Tibial artery (tissue), 4 donors: ENCODE measurements around the gene SSH3.

Source experiments
- DNase-seq, 2 donors: peaks; one replicate each; pipeline ENCODE4 v3.0.0-alpha.2; 2019
- H3K27ac ChIP-seq, 2 donors: fragments of 200-600 bp; sonication (generic) in 1 of 2; 1 replicate in 1 of 2; 2 replicates in 1 of 2; pipeline ENCODE4 v1.5.1; 2018 to 2019; ENCODE audit warnings: mild to moderate bottlenecking in 1 of 2
- H3K27me3 ChIP-seq, 2 donors: fragments of 200-600 bp; sonication (generic) in 1 of 2; one replicate each; pipeline versions ENCODE4 v1.5.1 to v1.6.0; 2016 to 2019
- H3K36me3 ChIP-seq, 3 donors: fragments of 200-600 bp; sonication (generic) in 2 of 3; one replicate each; pipeline ENCODE4 v1.5.1; 2016 to 2019; ENCODE audit warnings: mild to moderate bottlenecking in 2 of 3
- H3K4me1 ChIP-seq, 4 donors: fragments of 200-600 bp; sonication (generic) in 2 of 4; 1 replicate in 3 of 4; 2 replicates in 1 of 4; pipeline ENCODE4 v1.5.1; 2016 to 2019
- H3K4me3 ChIP-seq, 2 donors: fragments of 200-600 bp; sonication (generic) in 1 of 2; 1 replicate in 1 of 2; 2 replicates in 1 of 2; pipeline ENCODE4 v1.5.1; 2018 to 2019; ENCODE audit warnings: mild to moderate bottlenecking in 2 of 2
- H3K9me3 ChIP-seq, 3 donors: fragments of 200-600 bp; sonication (generic) in 1 of 3; one replicate each; pipeline ENCODE4 v1.5.1; 2016 to 2019
- CTCF ChIP-seq, 2 experiments: fragments of 200-600 bp in 1 of 2; fragments of 450-650 bp in 1 of 2; IDR thresholded peaks; one replicate each; pipeline ENCODE4 v1.5.1; 2017 to 2019; ENCODE audit warnings: antibody characterized with exemption in 2 of 2, mild to moderate bottlenecking in 1 of 2, moderate library complexity in 1 of 2
- intact Hi-C: fragments of 100-400 bp; cut with DNase I; formaldehyde crosslinking; loops from one replicate; pipeline ENCODE4 v1.15.0; 2023; ENCODE audit warnings: low total_unique reads

Gene SSH3

GRCh38 chr11:67337257-67337656 lies 33.9 kb downstream of the SSH3 start:
- H3K27ac ChIP-seq = no peak overlapping the region
- DNase-seq = no peak
- H3K27me3 ChIP-seq = no peaks in the 10 kb centered on the region
- intact Hi-C loops = no loop called here
- H3K4me1 ChIP-seq = no peaks in the 10 kb centered on the region
- no peak overlapping the region for H3K4me3 ChIP-seq
- no peaks in the 10 kb centered on the region for H3K9me3 ChIP-seq
- peaks cover 0 to 10% (median 0%) of the 10 kb centered on the region in 3 donors for H3K36me3 ChIP-seq
- TF ChIP-seq CTCF (IDR thresholded peaks at IDR 0.05) = no peak

GRCh38 chr11:67344264-67344663 lies 40.9 kb downstream of the SSH3 start:
- intact Hi-C loops = no loop called here
- Histone ChIP-seq H3K4me1 (peaks cover 0 to 11% (median 0%) of the 10 kb centered on the region in 4 donors), H3K27ac (no peak overlapping the region), H3K27me3 (no peaks in the 10 kb centered on the region), H3K9me3 (no peaks in the 10 kb centered on the region), H3K4me3 (no peak overlapping the region), H3K36me3 (peaks cover 0 to 5% (median 0%) of the 10 kb centered on the region in 3 donors)
- TF ChIP-seq CTCF (IDR thresholded peaks at IDR 0.05) = no peak
- no peak for DNase-seq

GRCh38 chr11:67345247-67345919 lies 42.1 kb downstream of the SSH3 start:
- Histone ChIP-seq H3K4me1 (peaks cover 0 to 16% (median 4%) of the 10 kb centered on the region in 4 donors), H3K9me3 (no peaks in the 10 kb centered on the region), H3K4me3 (no peak overlapping the region), H3K36me3 (peaks cover 0 to 5% (median 0%) of the 10 kb centered on the region in 3 donors), H3K27ac (no peak overlapping the region), H3K27me3 (no peaks in the 10 kb centered on the region)
- DNase-seq = peak in 1 of 2 donors; percentile 20
- intact Hi-C loops = no loop called here
- no peak for TF ChIP-seq CTCF (IDR thresholded peaks at IDR 0.05)

DNA sequence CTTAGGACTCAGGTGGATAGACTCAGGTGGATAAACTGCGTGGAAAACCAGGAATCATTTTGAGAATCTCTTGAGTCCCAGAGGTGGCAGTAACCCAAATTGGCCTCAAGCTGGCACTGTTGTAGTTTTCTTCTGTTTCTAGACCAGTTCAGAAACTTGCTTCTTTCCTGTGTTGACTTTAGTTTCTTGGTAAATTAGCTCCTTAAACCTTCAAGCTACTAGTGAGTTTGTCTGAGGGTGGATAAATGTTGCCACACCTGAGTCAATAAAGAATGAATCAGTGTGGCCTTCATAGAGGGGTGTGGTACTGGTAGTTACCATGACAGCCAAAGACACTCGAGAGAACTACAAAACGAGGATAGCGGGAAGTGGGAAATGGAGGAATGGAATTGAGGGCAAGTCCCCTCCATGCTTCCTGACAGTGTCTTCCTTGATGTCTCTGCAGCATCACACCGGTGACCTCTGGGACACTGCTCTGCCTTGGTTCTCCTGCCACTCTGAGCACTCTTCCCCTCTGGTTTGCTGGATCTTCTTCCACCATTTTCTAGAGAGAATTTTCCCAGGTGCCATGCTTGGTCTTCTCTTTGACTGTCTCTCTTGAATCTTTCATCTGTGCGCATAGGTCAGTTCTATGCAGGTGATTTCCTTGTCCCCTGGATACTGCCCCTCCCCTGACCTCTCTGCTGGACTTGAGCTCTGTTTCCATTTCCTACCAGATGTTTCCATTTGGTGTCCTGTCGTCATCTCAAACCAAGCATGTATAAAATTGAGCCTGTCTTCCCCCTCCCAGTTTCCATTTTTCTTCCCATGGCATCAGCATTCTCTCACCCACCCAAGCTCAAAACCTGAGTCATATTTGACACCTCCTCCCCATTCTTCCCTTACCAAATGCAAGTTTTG lies 42.8 kb downstream of the SSH3 start:
- TF ChIP-seq CTCF (IDR thresholded peaks at IDR 0.05) = peak; percentile 49 to 53
- DNase-seq = peak in 1 of 2 donors; percentile 51
- peaks cover 0 to 5% (median 0%) of the 10 kb centered on the region in 3 donors for H3K36me3 ChIP-seq
- intact Hi-C loops = no loop called here
- H3K27me3 ChIP-seq = no peaks in the 10 kb centered on the region
- no peak overlapping the region for H3K27ac ChIP-seq
- peaks cover 0 to 24% (median 11%) of the 10 kb centered on the region in 4 donors for H3K4me1 ChIP-seq
- H3K4me3 ChIP-seq = no peak overlapping the region
- no peaks in the 10 kb centered on the region for H3K9me3 ChIP-seq

DNA sequence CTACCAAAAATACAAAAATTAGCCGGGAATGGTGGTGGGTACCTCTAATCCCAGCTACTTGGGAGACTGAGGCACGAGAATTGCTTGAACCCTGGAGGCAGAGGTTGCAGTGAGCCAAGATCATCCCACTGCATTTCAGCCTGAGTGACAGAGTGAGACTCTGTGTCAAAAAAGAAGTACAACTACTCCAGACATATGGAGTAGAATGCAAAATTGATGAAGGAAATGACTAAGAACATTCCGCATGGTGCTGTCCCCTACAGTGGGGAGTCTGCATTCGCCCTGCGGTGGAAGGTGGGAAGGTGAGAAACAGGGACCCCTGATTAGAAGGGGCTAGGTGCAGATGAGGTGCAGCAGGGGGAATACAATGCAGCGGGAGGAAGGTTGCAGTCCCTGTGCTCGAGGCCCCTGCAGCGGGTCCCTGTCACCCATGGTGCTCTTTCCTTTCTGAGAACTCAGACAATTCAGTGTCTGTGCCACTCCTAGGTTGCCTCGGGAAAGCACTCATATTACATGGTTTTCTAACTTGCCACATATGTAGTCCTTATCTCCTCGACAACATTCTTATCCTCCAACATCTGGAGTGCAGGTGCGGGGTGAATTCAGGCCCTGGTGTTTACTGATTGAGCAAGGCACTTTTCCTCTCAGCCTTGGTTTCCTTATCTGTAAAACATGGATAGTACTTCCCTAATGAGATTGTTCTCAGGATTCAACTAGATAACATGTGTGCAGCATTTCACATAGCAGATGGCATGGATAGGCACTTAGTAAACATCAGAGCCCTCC lies 44.8 kb downstream of the SSH3 start:
- intact Hi-C loops = loop anchor here (2.0 kb wide), 1 partner anchor 35 kb away; no protein-coding TSS in a partner anchor
- Histone ChIP-seq H3K4me3 (no peak overlapping the region), H3K27me3 (no peaks in the 10 kb centered on the region), H3K4me1 (peaks cover 0 to 40% (median 23%) of the 10 kb centered on the region in 4 donors), H3K36me3 (no peaks in the 10 kb centered on the region), H3K27ac (no peak overlapping the region), H3K9me3 (no peaks in the 10 kb centered on the region)
- DNase-seq = peak in 1 of 2 donors; percentile 7
- TF ChIP-seq CTCF (IDR thresholded peaks at IDR 0.05) = no peak
